ENCODE measurements around the gene PTPRK.
"Not testable (repeated sequence)": the region's sequence is repeated elsewhere in the genome, so short reads cannot be mapped to it uniquely, and the experiment has no call there.

Gene PTPRK

GRCh38 chr6:127949251-127949650 lies 571.1 kb downstream of the PTPRK start:
- peak; percentile 44 for DNase-seq

- no peak for DNase-seq
Measured at GRCh38 chr6:127946388-127946787, 574.0 kb downstream of the PTPRK start.

DNA sequence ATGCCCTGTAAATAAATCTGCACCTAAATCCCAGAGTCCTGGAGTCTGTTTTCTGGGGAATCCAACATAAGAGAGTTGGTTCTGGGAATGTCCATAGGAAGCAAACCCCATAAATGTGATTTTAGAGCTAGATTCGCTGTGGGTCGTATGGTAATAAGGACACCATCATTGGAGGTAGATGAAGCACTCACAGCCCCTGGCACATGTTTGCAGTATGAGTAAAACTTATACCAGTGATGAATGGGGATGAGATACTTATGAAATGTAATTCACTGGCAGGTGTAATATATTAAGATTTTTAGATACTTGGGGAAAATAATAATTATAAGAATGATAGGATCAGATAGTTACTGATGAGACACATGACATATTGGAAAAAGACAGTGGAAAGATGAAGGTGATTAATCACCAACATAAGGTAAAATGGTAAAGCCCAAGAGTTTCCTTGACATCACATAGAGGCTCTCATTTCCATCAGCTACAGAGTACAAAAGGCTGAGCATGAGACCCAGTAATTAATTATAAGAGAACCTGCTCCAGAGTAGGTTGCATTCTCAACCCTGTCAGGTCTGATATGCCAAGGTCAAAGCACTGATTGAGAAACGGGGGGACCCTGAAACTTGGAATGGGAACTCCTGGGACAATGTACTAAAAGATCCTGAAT lies 574.8 kb downstream of the PTPRK start:
- DNase-seq = no peak

DNA sequence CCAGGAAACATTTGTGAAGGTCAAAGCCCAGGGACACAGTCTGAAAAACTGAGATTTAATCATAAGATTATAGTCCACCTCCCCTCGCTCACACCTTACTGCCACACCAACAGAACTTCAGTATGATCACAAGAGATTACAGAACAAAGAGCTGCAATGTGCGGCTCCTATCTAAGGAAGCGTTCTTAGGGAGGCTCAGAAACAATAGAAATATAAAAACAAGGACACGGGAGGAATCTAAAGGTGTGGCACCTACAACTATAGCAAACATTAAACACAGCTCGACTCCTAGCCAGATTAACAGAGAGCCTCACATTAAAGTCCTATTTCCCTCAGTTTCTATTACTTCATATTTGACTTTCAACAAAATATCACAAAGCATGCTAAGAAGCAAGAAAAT lies 579.2 kb downstream of the PTPRK start:
- no peak for DNase-seq

DNA sequence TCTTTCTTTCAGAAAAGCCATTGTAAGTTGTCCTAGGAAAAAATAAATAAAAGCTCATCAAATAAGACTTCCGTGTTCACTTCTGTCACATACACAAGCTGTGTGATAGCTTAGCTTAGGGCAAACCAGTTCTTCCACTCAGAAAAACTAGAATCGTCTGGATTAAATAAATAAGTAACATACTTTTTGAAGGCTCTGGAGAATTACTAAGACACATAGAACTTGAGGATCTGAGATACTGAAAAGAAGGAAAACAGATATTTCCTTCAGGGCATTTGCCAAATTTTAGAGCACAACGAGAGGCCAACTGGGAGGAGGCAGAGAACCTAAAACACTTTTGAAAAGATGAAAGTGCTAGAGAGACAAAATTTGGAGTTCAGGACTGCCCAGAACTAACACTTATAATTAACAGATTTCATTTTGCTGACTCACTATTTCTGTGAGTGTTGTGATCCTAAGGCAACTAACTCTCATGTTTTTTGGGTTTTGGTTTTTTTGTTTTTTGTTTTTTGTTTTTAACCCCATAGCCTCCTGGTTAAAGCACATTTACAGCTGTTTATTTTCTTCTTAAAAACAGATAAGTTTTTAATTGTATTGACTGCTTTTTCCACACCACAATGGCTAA lies 580.8 kb downstream of the PTPRK start:
- DNase-seq = no peak

DNA sequence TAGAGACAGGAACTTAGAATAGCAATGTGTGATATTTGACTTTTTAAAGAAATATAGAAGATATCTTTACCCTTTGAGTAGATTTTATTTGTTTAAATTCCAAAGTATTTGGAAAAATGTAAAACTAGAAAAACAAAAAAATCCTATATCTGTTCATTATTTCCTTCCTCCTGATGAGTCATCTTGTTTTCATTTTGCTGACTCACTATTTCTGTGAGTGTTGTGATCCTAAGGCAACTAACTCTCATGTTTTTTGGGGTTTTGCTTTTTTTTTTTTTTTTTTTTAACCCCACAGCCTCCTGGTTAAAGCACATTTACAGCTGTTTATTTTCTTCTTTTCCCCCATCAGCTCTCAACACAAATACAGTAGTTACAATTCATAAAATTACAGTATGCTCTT lies 581.7 kb downstream of the PTPRK start:
- peak; percentile 11 for DNase-seq

DNA sequence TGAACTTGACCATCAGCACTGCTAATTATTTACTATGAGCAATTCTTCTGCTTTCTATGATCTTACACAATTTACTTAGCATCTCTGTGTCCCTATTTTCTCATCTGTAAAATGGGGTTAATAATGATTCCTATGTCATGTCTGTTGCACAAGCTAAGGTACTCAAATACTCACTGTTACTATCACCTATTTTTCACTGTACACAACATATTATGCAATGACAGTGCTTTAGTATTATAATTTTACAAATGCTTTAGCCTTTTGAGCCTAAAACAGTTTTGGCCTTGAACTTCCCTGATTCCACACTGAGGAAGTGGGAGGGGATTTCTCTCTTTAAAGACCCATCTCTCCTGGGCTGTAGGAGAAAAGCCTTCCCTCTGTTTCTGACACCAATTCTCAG lies 582.7 kb downstream of the PTPRK start:
- DNase-seq = no peak

- no peak for DNase-seq
Measured at GRCh38 chr6:127937102-127937501, 583.3 kb downstream of the PTPRK start.

DNA sequence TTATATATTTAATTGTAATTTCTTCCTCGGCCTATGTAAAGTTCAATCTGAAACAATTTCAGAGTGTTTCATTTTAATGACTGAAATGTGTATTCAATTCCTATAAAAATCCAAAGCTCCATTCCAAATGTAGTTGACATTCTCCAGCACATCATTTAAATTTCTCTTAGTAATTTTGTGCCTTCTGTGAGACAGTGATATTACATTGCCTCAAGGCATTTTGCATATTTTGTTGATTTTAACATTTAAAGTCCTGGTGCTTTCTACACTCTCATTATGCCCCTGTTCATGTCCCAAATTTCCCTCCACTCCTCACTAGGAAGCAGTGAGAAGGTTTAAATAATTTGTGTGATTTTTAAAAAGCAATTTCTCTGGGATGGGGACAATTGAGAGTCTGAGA lies 585.4 kb downstream of the PTPRK start:
- no peak for DNase-seq

DNA sequence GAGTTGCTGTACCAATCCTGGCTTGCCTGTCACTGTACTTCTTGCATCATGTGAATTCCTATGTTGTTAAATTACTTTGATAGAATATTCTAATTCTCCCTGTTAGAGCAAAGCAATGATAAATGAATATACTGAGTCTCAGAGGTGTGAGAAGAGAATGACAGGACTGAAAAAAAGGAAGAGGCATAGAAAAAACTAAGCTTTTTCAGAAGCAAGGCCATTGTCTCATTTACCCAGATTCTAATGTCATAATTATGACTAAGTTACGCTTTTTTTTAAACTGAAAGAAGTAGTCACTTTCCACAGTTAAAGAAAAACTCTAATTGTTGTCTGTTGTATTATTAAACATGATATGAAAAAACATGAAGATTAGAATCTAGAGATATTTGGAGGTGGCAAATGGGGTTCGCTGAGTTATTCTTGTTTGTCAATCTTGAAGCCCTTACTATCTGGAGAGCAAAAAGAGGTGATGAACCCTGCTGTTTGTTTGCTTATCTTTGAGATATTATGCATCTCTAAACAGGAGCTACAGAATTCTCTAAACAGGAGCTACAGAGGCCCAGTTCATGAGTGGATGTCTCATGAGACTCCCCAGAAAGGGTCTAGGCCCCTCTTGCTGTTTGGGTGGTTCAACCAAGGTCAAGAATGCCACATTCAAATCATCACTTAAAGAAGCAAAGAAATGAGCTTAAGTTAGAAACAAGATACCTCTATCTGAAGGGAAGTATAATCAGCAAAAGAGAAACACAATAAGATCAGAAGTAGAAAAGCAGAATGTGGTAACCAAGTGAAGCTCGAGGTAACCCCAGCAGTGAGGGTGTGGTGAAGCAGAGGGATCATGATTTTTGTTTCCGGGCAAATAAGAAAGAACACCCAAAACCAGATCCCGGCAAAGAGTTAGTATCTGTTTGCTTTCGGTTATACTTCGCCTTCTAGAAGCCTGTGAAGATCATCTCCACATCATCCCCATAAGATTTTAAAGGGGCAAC lies 586.3 kb downstream of the PTPRK start:
- no peak for DNase-seq

DNA sequence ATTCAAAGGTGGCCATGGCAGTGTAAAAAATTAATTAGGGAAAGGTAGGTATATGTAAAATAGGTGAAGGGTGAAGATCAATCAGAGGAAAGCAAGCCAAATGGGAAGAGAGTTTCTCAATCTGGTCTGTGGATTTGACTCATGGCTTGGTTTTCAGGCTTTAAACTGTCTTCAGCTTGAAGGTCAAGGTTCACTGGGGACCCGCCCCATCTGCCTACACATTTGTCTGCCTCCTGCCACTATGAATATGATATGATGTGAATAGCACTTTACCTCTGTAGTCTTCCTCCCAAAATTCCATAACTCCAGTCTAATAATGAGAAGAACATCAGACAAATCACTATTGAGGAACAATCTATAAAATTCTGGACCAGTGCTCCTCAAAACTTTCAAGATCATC lies 587.3 kb downstream of the PTPRK start:
- DNase-seq = no peak

DNA sequence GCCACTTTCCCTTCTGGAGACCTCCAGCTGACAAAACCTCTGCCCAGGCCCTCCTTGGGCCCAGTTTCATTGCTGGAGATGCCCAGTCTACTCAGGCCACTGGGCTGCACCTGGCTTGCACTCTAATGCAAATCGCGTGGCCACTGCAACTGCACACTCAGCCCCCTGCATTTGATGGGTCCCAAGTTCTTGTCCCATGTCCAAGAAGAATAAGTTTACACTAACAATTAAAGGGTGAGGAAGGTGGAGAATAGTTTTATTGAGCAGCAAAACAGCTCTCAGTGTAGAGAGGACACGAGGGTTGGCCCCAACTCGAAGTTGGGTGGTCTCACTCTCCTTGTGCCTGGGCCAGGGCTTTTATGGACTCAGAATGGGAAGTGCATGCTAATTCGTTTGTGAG lies 587.7 kb downstream of the PTPRK start:
- peak; percentile 18 for DNase-seq

DNA sequence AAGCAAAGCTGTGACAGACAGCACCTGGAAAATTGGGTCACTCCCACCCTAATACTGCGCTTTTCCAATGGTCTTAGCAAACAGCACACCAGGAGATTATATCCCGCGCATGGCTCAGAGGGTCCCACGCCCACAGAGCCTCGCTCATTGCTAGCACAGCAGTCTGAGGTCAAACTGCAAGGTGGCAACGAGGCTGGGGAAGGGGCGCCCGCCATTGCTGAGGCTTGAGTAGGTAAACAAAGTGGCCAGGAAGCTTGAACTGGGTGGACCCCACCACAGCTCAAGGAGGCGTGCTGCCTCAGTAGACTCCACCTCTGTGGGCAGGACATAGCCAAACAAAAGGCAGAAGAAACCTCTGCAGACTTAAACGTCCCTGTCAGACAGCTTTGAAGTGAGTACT lies 594.0 kb downstream of the PTPRK start:
- not testable (repeated sequence) for DNase-seq

- no peak for DNase-seq
Measured at GRCh38 chr6:127924440-127924839, 596.0 kb downstream of the PTPRK start.

GRCh38 chr6:127924031-127924430 lies 596.4 kb downstream of the PTPRK start:
- DNase-seq = no peak

GRCh38 chr6:127923135-127923534 lies 597.3 kb downstream of the PTPRK start:
- DNase-seq = peak; percentile 78

- DNase-seq = no peak
Measured at GRCh38 chr6:127921982-127922381, 598.4 kb downstream of the PTPRK start.

GRCh38 chr6:127920804-127921203 lies 599.6 kb downstream of the PTPRK start:
- DNase-seq = no peak
